ENCODE data around the gene NMBR.
A peak's percentile ranks its signal among the peaks of the same experiment; 100 is the strongest.

The NMBR gene

DNA sequence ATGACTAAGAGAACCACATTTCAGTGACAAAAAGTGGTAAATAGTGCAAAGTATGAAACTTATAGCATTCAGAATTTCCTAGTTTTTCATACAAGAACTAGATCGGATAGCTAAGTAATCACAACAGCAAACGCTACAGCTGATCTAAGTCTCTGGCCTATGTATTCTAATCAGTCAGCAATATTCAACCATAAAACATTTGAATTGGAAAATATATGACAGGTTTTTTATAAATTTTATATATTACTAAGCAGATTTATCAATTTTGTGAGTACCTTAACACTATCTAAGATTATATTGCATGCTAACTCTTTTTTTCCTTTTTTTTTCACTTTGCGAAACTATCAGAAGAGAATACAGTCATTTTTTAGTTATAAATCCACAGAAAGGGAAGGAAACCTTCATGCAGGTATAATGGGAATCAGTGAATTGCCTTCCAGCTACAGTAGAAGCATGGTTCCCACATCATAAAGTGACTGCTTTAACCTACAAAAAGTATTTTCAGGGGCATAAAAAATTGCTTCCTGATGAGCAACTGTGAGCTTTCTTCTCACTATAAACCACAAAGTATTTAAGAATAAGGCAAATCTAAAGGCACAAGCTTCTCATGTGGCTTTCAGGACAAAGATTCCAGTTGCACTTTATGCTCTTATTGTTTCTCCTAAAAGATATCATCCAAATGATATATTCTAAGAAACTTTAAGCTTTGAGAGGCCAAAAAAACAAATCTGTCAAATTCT, 88.2 kb downstream of the NMBR start:
- Histone ChIP-seq H3K4me1 (ENCODE audit: control insufficient read depth, insufficient read depth, low read length) (no peaks in the 10 kb centered on the region), H3K36me3 (ENCODE audit: control insufficient read depth, insufficient read depth, low read length) (no peaks in the 10 kb centered on the region), H3K4me3 (ENCODE audit: low read depth, low read length) (no peak overlapping the region), H3K9ac (ENCODE audit: low read length) (no peak overlapping the region), H3K27me3 (ENCODE audit: control insufficient read depth, insufficient read depth, low read length) (no peaks in the 10 kb centered on the region), H3K9me3 (ENCODE audit: control insufficient read depth, insufficient read depth, low read depth, low read length) (no peaks in the 10 kb centered on the region), H3K27ac (ENCODE audit: low read depth, low read length) (no peak overlapping the region)

DNA sequence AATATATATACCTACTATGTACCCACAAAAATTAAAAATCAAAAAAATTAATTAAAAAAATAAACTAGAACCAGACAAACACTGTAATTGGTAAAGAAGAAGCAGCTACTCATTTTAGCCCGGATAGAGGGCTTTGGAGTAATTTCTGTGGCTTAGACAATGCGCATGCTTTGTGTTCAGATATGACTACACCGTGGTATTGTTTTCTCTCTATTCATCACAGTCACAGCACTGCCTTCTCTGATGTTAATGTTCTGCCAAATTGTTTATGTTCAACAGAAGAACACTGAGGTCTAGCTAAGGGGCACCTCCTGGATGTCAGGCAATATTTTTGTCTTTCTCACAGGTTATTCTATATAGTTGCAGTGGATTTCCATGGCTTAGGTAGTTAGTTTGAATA, 91.7 kb downstream of the NMBR start:
- H3K4me3 ChIP-seq (ENCODE audit: low read depth, low read length): no peak overlapping the region
- H3K4me1 ChIP-seq (ENCODE audit: control insufficient read depth, insufficient read depth, low read length): no peaks in the 10 kb centered on the region
- H3K9me3 ChIP-seq (ENCODE audit: control insufficient read depth, insufficient read depth, low read depth, low read length): peaks cover 16% of the 10 kb centered on the region; the same call in 1 of the 2 replicates

DNA sequence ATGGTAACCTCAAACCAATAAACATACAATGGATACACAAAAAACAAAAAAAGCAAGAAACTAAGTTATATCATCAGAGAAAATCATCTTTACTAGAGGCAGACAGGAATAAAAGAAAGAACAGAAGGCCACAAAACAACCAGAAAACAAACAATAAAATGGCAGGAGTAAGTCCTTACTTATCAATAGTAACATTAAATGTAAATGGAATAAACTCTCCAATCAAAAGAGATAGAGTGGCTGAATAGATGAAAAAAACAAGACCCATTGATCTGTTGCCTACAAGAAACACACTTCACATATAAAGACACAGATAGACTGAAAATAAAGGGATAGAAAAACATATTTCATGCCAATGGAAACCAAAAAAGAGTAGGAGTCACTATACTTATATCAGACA, 95.5 kb downstream of the NMBR start:
- Histone ChIP-seq H3K9ac (ENCODE audit: low read length) (no peak overlapping the region), H3K36me3 (ENCODE audit: control insufficient read depth, insufficient read depth, low read length) (no peaks in the 10 kb centered on the region; the same call in 1 of the 2 replicates), H3K27ac (ENCODE audit: low read depth, low read length) (no peak overlapping the region), H3K4me1 (ENCODE audit: control insufficient read depth, insufficient read depth, low read length) (no peaks in the 10 kb centered on the region), H3K4me3 (ENCODE audit: low read depth, low read length) (no peak overlapping the region), H3K9me3 (ENCODE audit: control insufficient read depth, insufficient read depth, low read depth, low read length) (peaks cover 19% of the 10 kb centered on the region; the same call in 1 of the 2 replicates), H3K27me3 (ENCODE audit: control insufficient read depth, insufficient read depth, low read length) (no peaks in the 10 kb centered on the region)

More for the DNA sequence above, 91.7 kb downstream of the NMBR start:
- no peak overlapping the region for H3K27ac ChIP-seq (ENCODE audit: low read depth, low read length)
- H3K36me3 ChIP-seq (ENCODE audit: control insufficient read depth, insufficient read depth, low read length): no peaks in the 10 kb centered on the region
- no peaks in the 10 kb centered on the region for H3K27me3 ChIP-seq (ENCODE audit: control insufficient read depth, insufficient read depth, low read length)
- H3K9ac ChIP-seq (ENCODE audit: low read length): no peak overlapping the region

- H3K9me3 ChIP-seq (ENCODE audit: control insufficient read depth, insufficient read depth, low read depth, low read length): peaks cover 19% of the 10 kb centered on the region; the same call in 1 of the 2 replicates
- no peaks in the 10 kb centered on the region for H3K4me1 ChIP-seq (ENCODE audit: control insufficient read depth, insufficient read depth, low read length)
- no peak overlapping the region for H3K9ac ChIP-seq (ENCODE audit: low read length)
- H3K36me3 ChIP-seq (ENCODE audit: control insufficient read depth, insufficient read depth, low read length): no peaks in the 10 kb centered on the region; the same call in 1 of the 2 replicates
- H3K4me3 ChIP-seq (ENCODE audit: low read depth, low read length): no peak overlapping the region
- H3K27ac ChIP-seq (ENCODE audit: low read depth, low read length): no peak overlapping the region
- H3K27me3 ChIP-seq (ENCODE audit: control insufficient read depth, insufficient read depth, low read length): no peaks in the 10 kb centered on the region
Observed at GRCh38 chr6:142048593-142048980, 98.3 kb downstream of the NMBR start.

DNA sequence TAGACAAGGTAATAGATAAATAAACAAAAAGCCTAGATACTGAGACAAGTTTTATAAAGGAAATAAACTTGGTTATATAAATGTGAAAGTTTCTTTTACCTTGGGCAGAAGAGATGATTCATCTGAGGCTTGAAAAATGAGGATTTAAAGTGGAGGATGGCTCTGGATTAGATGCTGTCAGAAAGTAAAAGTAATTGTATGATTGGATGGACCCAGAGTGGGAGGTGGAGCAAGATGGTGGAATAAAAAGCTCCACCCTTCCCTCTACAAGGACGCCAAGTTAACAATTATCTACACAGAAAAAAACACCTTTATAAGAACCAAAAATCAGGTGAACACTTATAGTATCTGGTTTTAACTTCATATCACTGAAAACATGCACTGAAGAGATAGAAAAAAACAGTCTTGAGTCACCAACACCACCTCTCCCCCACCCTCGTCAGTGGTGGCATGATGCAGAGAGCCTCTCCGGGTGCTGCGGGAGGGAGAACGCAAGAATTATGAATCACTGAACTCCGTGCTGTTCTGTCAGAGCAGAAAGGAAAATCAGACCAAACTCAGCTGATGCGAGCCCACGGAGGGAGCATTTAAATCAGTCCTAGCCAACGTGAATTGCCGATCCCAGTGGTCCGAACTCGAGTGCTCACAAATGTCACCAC, 98.9 kb downstream of the NMBR start:
- Histone ChIP-seq H3K27me3 (ENCODE audit: control insufficient read depth, insufficient read depth, low read length) (no peaks in the 10 kb centered on the region), H3K4me1 (ENCODE audit: control insufficient read depth, insufficient read depth, low read length) (no peaks in the 10 kb centered on the region), H3K4me3 (ENCODE audit: low read depth, low read length) (no peak overlapping the region), H3K27ac (ENCODE audit: low read depth, low read length) (no peak overlapping the region), H3K9me3 (ENCODE audit: control insufficient read depth, insufficient read depth, low read depth, low read length) (peaks cover 19% of the 10 kb centered on the region; the same call in 1 of the 2 replicates), H3K9ac (ENCODE audit: low read length) (no peak overlapping the region), H3K36me3 (ENCODE audit: control insufficient read depth, insufficient read depth, low read length) (no peaks in the 10 kb centered on the region; the same call in 1 of the 2 replicates)

DNA sequence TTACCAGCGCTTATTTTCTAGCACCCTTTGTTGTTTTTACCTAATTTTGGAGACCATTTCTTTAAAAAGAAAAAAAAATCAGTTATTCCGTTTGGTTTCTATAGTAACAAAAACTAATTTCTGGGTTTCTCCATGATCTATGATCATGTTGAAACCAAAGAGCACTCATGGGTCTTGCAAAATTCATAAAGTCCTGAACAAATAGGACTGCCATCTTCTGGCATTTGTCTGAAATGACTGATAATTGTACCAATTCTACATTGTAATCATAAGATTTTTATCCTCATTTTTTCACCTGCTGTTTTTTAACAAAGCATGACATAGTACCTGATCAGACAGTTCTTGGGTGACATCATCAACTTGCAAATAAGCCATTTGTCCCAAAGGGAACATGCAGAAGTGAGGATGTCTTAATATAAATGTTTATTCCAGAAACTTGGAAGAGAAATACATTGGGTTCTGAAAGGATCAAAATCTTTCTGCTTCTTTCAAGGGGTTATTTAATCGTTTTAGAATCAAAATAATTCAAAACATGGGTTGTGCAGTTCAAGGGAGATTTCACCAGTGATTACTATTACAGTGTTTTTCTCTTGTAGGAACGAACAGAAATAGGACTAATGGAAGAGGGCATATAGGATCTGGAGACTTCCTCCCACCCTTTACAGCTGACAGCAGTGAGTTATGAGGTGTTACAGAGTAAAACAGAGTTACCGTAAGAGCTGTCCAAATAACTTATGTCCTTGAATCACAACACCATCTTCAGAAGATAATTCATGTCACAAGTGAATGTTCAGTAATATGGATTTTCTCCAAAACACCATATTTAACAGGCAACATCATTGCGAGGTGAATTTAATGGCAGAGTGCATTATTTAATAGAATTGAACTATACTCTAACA, 101.3 kb downstream of the NMBR start:
- peaks cover 5% of the 10 kb centered on the region; the same call in 1 of the 2 replicates for H3K9me3 ChIP-seq (ENCODE audit: control insufficient read depth, insufficient read depth, low read depth, low read length)
- H3K36me3 ChIP-seq (ENCODE audit: control insufficient read depth, insufficient read depth, low read length): no peaks in the 10 kb centered on the region; the same call in 1 of the 2 replicates
- H3K4me1 ChIP-seq (ENCODE audit: control insufficient read depth, insufficient read depth, low read length): no peaks in the 10 kb centered on the region
- no peak overlapping the region for H3K27ac ChIP-seq (ENCODE audit: low read depth, low read length)
- H3K9ac ChIP-seq (ENCODE audit: low read length): no peak overlapping the region
- no peaks in the 10 kb centered on the region for H3K27me3 ChIP-seq (ENCODE audit: control insufficient read depth, insufficient read depth, low read length)
- no peak overlapping the region for H3K4me3 ChIP-seq (ENCODE audit: low read depth, low read length)

- Histone ChIP-seq H3K27ac (ENCODE audit: low read depth, low read length) (no peak overlapping the region), H3K27me3 (ENCODE audit: control insufficient read depth, insufficient read depth, low read length) (no peaks in the 10 kb centered on the region), H3K9me3 (ENCODE audit: control insufficient read depth, insufficient read depth, low read depth, low read length) (peaks cover 7% of the 10 kb centered on the region; the same call in 1 of the 2 replicates), H3K4me1 (ENCODE audit: control insufficient read depth, insufficient read depth, low read length) (no peaks in the 10 kb centered on the region), H3K9ac (ENCODE audit: low read length) (no peak overlapping the region), H3K36me3 (ENCODE audit: control insufficient read depth, insufficient read depth, low read length) (no peaks in the 10 kb centered on the region), H3K4me3 (ENCODE audit: low read depth, low read length) (no peak overlapping the region)
Observed at GRCh38 chr6:142035890-142036289, 111.0 kb downstream of the NMBR start.

- Histone ChIP-seq H3K27me3 (ENCODE audit: control insufficient read depth, insufficient read depth, low read length) (no peaks in the 10 kb centered on the region), H3K9ac (ENCODE audit: low read length) (no peak overlapping the region), H3K36me3 (ENCODE audit: control insufficient read depth, insufficient read depth, low read length) (peaks cover 3% of the 10 kb centered on the region; the same call in 1 of the 2 replicates), H3K4me1 (ENCODE audit: control insufficient read depth, insufficient read depth, low read length) (no peaks in the 10 kb centered on the region), H3K9me3 (ENCODE audit: control insufficient read depth, insufficient read depth, low read depth, low read length) (peaks cover 32% of the 10 kb centered on the region), H3K27ac (ENCODE audit: low read depth, low read length) (no peak overlapping the region), H3K4me3 (ENCODE audit: low read depth, low read length) (no peak overlapping the region)
Observed at GRCh38 chr6:142031035-142031434, 115.9 kb downstream of the NMBR start.

DNA sequence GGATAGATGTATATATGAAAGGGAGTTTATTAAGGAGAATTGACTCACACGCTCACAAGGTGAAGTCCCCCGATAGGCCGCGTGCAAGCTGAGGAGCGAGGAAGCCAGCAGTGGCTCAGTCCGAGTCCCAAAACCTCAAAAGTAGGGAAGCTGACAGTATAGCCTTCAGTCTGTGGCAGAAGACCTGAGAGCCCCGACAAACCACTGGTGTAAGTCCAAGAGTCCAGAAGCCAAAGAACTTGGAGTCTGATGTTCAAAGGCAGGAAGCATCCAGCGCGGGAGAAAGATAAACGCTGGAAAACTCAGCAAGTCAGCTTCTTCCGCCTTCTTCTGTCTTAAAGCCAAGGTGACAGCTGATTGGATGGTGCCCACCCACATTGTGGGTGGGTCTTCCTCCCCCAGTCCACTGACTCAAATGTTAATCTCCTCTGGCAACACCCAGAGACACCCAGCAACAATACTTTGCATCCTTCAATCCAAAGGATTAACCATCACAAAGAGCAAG, 116.8 kb downstream of the NMBR start:
- Histone ChIP-seq H3K27ac (ENCODE audit: low read depth, low read length) (no peak overlapping the region), H3K36me3 (ENCODE audit: control insufficient read depth, insufficient read depth, low read length) (peaks cover 3% of the 10 kb centered on the region; the same call in 1 of the 2 replicates), H3K27me3 (ENCODE audit: control insufficient read depth, insufficient read depth, low read length) (no peaks in the 10 kb centered on the region), H3K9ac (ENCODE audit: low read length) (no peak overlapping the region), H3K4me1 (ENCODE audit: control insufficient read depth, insufficient read depth, low read length) (no peaks in the 10 kb centered on the region; the same call in 1 of the 2 replicates), H3K4me3 (ENCODE audit: low read depth, low read length) (peak overlapping the region; percentile 59; the same call in 1 of the 2 replicates), H3K9me3 (ENCODE audit: control insufficient read depth, insufficient read depth, low read depth, low read length) (peaks cover 28% of the 10 kb centered on the region)

GRCh38 chr6:142028527-142028926, 118.4 kb downstream of the NMBR start:
- Histone ChIP-seq H3K9ac (ENCODE audit: low read length) (no peak overlapping the region), H3K27me3 (ENCODE audit: control insufficient read depth, insufficient read depth, low read length) (no peaks in the 10 kb centered on the region), H3K27ac (ENCODE audit: low read depth, low read length) (no peak overlapping the region), H3K4me1 (ENCODE audit: control insufficient read depth, insufficient read depth, low read length) (no peaks in the 10 kb centered on the region; the same call in 1 of the 2 replicates), H3K36me3 (ENCODE audit: control insufficient read depth, insufficient read depth, low read length) (peaks cover 3% of the 10 kb centered on the region; the same call in 1 of the 2 replicates), H3K4me3 (ENCODE audit: low read depth, low read length) (no peak overlapping the region), H3K9me3 (ENCODE audit: control insufficient read depth, insufficient read depth, low read depth, low read length) (peaks cover 28% of the 10 kb centered on the region)
